ENCODE data around the gene KCNH2.

GRCh38 chr7:150895809-150896208, 82.3 kb downstream of the KCNH2 start:
- TF ChIP-seq, protein P1, sequence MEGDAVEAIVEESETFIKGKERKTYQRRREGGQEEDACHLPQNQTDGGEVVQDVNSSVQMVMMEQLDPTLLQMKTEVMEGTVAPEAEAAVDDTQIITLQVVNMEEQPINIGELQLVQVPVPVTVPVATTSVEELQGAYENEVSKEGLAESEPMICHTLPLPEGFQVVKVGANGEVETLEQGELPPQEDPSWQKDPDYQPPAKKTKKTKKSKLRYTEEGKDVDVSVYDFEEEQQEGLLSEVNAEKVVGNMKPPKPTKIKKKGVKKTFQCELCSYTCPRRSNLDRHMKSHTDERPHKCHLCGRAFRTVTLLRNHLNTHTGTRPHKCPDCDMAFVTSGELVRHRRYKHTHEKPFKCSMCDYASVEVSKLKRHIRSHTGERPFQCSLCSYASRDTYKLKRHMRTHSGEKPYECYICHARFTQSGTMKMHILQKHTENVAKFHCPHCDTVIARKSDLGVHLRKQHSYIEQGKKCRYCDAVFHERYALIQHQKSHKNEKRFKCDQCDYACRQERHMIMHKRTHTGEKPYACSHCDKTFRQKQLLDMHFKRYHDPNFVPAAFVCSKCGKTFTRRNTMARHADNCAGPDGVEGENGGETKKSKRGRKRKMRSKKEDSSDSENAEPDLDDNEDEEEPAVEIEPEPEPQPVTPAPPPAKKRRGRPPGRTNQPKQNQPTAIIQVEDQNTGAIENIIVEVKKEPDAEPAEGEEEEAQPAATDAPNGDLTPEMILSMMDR (conservative IDR thresholded peaks at IDR 0.05; ENCODE audit: low read depth, low read length), result no peak
- no peak for TF ChIP-seq EZH2 (IDR thresholded peaks at IDR 0.05; ENCODE audit: low read length, unreplicated experiment)
